NCI-H345 (cell line): ENCODE results near the gene AFF4.
A peak's percentile ranks its signal among the peaks of the same experiment; 100 is the strongest.
"Not testable (repeated sequence)": the region's sequence is repeated elsewhere in the genome, so short reads cannot be mapped to it uniquely, and the experiment has no call there.

Experiments used
- DNase-seq: peaks from one replicate; lab custom pipeline; 2025; lab: John Stamatoyannopoulos, UW

Gene AFF4

DNA sequence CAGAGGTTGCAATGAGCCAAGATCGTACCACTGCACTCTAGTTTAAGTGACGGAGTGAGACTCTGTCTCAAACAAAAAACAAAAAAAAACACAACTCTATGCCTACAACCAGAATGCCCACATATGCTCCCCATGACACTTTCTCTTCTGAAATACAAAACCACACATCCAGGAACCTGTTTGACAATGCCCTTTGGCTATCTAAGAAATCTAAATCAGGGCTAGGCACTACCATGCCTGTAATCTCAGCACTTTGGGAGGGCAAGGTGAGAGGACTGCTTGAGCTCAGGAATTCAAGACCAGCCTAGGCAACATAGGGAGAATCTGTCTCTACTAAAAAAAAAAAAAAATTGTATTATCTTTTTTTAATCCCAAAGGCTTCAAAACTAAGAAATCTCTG lies 10.6 kb downstream of the AFF4 start:
- DNase-seq = no peak

DNA sequence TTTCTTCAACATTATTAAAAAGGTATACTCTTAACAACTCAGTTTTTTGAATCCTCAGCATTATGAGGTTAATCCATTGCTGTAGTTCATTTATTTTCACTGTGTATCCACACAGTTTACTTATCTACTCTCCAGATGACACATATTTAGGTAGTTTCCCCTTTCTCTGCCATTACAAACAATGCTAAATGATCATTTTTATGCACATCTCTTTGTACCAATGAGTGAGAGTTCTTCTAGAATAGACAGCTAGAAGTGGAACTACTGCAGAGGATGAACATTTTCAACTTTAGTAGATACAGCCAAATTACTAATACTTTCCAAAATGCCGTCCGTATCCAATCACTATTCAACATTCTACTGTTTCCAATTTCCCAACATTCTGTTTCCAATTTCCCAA lies 11.5 kb downstream of the AFF4 start:
- DNase-seq = no peak

DNA sequence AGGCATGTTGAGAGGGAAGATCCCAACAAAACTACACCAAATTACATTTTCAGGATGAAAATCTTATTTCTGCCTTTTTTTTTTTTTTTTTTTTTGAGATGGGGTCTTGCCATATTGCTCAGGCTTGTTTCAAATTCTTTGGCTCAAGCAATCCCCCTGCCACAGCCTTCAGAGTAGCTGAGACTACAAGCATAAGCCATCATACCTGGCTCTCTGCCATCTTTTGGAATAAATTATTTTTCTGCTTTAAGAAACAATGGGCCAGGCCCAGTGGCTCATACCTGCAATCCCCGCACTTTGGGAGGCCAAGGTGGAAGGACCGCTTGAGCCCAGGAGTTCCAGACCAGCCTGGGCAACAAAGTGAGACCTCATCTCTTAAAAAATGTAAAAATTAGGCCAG lies 14.3 kb downstream of the AFF4 start:
- no peak for DNase-seq

DNA sequence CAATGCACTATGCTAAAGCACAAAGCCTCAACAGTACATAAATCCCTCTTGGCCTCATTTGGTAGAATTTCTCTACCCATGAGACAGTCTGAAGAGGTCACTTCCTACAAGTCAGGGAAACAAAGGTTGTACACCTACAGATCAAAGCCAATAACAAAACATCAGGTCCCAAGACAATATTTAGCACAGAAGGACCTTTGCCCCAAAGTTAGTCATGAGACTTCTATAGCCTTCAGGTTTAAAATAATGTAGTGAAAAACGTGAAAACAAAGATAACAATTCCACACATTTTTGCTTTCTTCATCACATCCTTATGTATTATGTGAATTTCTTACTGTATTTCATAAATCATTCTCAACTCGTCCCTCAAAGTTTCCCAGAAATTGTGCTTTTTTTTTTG lies 15.8 kb downstream of the AFF4 start:
- DNase-seq = no peak

DNA sequence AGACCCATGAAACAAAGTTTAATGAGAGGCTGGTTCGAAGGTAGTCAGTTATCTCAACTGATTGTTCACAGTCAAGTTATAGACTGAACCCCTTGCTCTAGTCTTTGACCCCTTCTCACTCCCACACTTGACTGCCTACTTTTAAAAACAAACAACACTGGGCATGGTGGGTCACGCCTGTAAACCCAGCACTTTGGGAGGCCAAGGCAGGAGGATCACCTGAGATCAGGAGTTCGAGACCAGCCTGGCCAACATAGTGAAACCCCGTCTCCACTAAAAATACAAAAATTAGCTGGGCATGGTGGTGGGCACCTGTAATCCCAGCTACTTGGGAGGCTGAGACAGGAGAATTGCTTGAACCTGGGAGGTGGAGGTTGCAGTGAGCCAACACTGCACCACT lies 18.1 kb downstream of the AFF4 start:
- not testable (repeated sequence) for DNase-seq

DNA sequence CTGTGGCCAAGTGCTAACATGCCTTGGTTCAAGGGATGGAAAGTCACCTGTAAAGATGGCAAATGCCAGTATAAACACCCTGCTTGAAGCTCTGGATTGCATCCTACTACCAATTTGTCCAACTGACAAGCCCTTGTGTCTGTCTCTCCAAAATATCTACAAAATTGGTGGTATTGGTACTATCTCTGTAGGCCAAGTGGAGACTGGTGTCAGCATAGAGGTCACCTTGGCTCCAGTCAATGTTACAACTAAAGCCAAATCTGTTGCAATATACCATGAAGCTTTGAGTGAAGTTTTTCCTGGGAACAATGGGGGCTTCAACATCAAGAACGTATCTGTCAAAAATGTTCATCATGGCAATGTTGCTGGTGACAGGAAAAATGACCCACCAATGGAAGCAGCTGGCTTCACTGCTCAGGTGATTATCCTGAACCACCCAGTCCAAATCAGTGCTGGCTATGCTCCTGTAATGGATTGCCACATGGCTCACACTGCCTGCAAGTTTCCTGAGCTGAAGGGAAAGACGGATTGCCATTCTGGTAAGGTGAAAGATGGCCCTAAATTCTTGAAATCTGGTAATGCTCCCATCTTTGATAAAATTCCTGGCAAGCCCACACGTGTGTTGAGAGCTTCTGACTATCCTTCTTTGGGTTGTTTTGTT lies 19.9 kb downstream of the AFF4 start:
- DNase-seq = no peak

DNA sequence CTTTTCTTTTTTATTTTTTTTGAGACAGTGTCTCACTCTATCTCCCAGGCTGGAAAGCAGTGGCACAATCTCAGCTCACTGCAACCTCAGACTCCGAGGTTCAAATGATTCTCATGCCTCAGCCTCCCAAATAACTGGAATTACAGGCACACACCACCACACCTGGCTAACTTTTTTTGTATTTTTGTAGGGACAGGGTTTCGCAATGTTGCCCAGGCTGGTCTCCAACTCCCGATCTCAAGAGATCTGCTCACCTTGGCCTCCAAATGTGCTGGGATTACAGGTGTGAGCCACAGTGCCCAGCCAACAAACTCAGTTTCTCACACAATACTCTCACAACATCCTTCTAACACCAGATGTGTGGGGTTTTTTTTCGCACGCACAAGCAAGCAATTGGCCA lies 22.1 kb downstream of the AFF4 start:
- DNase-seq = no peak

DNA sequence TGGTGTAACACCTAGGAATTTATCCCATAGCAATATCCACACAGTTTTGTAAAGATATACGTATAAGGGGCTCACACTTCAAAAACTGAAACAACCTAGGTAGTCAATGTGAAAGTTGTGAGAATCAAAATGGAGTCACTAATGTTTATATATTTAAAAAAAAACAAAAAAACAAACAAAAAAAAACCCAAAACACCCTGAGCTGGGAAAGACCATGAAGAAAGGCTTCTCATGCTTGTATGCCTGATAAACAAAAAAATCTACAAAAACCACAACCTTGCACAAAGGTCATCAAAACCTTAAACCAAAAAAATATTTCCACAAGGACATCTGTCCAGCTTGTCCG lies 35.4 kb downstream of the AFF4 start:
- no peak for DNase-seq

DNA sequence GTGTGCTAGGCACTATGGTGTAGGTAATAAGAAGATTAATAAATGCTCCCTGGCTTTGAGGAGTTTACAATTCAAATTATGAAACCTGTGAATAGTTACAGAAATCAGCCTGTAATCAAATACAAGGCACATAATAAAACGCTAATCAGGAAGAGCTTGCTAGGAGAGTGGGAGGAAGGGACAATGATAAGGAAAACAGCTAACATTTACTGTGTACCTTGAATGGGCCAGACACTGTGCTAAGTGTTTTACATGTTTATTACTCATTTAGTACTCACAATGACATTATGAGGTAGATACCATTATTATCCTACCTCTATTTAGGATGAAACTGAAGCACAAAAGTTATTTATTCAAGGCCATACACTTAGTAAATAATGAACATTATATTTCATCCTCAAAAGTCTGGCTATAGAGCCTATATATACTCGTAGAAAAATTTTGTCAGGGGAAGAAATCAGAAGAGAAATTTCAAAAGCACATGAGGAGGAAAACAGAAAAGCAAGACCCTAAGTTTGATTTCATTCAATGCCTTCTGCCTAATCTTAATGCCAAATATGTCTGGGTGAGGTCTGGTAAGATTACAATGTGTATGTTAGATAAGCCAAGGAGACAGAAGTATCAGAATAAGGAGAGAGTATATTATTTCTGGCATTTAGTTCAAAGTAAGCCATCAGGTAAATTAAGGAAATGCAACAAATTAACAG lies 35.9 kb downstream of the AFF4 start:
- DNase-seq = no peak

DNA sequence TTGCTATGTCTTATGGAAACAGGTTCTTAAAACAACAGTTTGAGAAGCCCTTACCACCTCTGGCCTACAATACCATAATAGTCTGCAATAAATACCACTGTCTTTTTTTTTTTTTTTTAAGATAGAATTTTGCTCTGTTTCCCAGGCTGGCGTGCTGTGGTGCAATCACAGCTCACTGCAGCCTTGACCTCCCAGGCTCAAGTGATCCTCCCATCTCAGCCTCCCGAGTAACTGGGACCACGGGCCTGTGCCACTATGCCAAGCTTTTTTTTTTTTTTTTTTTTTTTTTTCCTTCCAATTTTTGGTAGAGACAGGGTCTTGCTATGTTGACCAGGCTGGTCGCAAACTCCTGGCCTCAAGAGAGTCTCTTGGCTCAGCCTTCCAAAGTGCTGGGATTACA lies 37.0 kb downstream of the AFF4 start:
- no peak for DNase-seq

DNA sequence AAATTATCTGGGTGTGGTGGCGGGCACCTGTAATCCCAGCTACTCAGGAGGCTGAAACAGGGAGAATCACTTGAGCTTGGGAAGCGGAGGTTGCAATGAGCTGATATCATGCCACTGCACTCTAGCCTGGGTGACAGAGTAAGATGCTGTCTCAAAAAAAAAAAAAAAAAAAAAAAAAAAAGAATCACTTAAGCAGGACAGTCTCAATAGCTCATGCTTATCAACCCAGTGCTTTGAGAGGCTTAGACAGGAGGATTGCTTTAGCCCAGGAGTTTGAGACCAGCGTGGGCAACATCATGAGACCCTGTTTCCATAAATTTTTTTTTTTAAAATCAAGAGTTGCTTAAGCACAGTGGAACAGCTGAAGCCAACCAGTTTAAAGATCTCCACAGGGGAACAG lies 47.3 kb downstream of the AFF4 start:
- no peak for DNase-seq

DNA sequence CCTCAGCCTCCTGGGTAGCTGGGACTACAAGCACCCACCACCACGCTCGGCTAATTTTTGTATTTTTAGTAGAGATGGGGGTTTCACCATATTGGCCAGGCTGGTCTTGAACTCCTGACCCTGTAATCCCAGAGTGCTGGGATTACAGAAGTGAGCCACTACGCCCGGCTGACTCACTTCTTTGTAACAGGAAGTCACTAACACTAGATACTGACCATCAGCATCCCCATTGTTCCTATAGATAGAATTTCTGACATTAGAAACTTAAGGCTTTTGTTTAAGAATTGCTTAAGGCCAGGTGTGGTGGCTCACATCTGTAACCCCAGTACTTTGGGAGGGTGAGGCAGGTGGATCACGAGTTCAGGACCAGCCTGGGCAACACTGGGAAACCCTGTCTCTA lies 47.8 kb downstream of the AFF4 start:
- DNase-seq = no peak

DNA sequence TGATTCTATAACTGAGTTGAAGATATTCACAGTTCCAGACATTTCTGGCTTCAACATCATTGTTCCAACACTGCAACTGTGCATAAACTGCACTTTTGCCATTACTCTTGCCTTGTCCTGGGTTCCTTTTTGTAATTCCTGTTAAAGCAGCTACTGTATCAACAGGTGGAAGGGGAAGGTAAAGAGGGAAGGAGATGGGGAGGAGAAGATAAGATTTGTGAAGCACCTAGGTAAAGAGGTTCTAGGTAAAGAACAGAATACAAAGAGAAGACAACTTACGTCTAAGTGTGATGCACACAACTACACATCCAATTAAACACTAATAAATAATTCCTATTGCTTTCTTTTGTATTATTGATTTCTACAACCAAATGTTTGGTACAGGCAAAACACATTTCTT lies 53.7 kb downstream of the AFF4 start:
- DNase-seq = no peak

DNA sequence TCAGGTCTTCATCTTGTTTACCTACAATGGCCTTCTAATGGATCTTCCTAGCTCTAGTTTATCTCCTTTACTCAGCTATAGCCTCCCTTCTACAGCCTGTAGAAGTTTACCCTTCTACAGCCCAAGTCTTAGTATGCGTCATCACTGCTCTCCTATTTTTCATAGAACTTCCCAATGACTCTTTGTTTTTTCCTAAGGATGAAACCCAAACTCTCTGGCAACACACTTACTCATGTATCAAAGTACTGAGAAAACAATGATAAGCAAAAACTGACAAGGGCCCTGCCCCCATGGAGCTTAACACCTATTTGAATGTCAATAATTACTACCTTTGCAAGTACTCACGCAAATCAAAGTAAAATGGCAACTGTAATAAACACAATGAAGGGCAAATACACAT lies 56.3 kb downstream of the AFF4 start:
- DNase-seq = no peak

DNA sequence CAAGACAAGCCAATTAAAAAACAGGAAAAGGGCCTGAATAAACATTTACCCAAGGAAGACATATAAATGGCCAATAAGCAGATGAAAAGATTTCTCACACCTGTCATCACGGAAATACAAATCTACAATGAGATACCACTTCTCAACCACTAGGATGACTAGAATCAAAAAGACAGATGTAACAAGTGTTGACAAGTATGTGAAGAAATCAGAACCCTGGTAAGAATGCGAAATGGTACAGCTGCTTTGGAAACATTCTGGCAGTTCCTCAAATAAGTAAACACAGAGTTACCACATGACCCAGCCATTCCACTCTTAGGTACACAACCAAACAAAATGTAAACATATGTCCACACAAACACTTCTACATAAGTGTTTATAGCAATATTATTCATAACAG lies 57.5 kb downstream of the AFF4 start:
- DNase-seq = peak; percentile 1

DNA sequence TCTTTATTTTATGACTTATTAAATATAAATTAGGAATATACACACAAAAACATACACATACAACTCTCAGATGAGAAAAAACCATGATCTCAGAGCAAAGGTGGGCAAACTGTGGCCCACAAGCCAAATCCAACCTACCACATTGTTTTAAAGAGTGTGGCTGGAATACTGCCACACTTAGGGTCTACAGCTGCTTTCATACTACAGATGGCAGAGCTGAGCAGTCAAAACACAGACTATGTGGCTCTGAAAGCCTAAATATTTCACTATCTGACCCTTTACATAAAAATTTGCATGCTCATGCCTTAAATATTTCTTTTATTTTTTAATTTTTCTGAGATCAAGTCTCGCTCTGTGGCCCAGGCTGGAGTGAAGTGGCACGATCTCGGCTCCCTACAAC lies 61.7 kb downstream of the AFF4 start:
- no peak for DNase-seq

DNA sequence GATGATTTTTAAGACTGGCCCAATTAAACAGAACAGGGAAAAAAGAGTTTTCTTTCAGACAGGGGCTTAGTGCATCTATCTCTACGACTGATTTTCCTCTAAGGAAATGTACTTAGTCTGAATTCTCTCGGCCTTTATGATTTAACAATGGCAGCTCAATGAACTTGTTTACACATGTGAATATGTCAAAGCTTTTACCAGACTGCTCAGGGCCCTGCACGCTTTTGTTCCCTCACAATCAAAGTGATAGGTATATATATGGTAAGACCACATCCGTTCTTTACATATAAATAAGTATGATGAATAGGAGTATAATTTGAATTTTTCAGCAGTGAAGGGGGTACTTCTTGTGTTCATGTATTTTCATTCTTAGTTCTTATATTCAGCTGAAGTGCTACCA lies 62.4 kb downstream of the AFF4 start:
- no peak for DNase-seq

DNA sequence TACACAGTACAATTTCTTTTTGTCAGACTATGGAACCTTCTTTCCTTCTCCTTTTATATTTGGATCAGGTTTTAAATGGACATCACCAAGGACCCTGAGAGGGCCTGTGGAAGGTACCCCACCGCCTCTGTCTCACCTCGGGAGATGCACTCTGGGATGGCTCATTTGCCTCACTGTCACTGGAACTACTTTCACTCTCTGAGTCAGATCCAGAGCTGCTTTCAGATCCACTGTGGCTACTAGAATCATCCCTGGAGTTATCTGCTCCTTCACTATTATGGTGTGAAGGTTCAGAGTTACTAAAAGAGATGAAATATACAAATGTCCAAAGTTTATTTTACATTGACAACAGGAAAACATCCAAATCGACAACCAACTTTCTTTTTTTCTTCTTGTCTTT lies 65.3 kb downstream of the AFF4 start:
- no peak for DNase-seq

DNA sequence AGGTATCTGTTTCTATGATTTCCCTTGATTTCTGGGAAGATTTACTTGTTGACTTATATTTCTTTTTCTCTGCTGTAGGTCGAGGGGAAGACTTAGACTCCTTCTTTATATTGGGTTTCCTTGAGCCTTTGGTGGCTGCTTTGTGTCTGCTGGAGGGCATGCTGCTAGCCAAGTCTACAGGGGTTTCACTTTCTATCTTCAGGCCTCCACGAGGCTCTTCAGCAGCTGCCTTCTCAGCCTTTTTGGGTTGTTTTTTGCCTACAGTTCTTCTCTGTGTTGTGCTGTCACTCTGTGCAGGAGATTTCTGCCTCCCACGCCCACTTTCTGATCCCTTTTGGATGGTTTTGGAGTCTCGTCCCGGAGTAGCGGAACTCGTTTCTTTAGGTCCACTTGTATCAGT lies 66.7 kb downstream of the AFF4 start:
- DNase-seq = no peak

DNA sequence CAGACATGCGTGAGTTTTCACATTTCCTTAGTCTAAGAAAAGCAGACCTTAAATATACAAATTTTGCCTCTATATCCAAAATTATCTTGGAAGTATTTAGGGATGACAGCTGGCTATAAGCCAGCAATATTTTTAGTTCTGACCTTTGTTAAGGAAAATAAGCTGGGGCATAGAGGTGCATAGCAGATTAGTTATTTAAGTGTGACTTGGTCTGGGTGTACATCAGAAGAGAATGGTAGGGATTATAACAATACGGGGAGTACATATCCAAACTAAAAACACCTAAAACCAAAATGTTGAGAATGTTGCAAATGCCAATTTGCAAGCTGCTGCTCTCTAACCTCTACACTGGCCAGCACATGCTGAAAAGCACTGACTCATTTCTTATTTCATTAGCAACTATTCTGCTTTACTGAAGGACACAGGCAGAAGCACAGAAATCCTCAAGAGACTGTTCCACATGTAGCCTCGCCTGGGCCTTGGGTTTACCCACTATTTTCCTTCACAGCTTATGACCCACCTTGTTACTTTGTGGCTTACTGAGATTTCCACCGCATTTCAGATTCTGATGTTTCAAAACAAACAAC lies 67.6 kb downstream of the AFF4 start:
- no peak for DNase-seq

DNA sequence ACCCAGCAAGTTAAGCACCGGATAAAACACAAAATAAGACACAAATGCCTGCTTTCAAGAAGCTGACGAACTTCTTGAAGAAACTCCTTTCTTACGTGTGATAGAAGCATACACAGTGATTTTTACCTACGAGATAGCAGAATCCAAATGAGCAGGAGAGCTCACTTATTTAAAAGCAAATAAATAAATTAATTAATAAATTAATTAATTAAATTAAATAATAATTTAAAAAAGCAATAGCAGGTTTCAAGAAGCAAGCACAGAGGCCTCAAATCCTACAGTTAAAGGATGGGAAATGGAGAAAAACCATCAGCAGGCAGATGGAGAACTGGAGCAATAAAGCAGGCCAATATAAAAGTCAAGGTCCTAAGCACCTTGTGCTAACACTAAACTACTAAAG lies 72.6 kb downstream of the AFF4 start:
- no peak for DNase-seq

DNA sequence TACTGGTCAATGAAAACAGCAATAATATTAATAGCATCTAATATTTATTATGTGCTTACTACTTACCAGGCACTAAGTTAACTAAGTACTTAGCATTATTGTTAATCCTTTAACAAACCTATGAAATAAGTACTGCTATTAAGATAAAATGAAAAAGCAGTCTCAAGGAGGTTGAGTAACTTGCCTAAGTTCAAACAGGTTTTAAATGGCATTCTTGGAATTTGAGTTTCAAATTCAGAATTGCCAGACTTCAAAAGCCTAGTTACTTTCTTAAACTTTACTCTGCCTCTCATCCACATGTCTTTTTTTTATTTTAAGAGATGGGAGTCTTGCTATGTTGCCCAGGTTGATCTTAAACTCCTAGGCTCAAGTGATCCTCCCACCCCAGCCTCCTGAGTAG lies 73.9 kb downstream of the AFF4 start:
- DNase-seq = no peak

DNA sequence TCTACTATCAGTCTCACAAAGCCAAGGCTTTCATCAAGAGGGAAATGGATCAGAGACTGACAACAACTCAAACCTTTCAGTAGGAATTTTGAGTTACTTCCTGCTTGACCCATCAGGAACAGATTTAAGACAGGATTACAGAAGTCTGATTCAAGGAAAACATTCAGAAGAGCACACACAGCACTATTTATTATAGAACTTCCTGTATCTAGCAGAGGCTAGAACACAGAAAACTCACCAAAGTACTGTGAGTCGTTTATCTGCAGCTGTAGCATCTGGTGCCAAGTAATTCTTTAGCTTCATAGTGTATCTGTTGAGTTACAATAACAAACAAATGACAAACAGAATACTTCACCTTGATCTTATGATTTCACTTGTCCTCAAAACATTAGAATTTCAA lies 76.2 kb downstream of the AFF4 start:
- no peak for DNase-seq
